Motor neuron (in vitro differentiated cells): Measurements from ENCODE around the gene IRF2. TPM values are rescaled to one million over a fixed set of nuclear protein-coding genes. Genes with fewer than 3 reads are reported as not detected.
"Not testable (repeated sequence)": the region's sequence is repeated elsewhere in the genome, so short reads cannot be mapped to it uniquely, and the experiment has no call there.

Source experiments
- ATAC-seq, 8 experiments: fragments of 200-7000 bp; cut with Tn5 transposase; replicated peaks in 6 of 8; 2 replicates each; pipeline ENCODE4 v1.8.0; 2021; ENCODE audit warnings: mild to moderate bottlenecking in 8 of 8, moderate library complexity in 8 of 8
- H3K27ac ChIP-seq, 2 donors: fragments of 250-450 bp; sonication (Bioruptor Pico); 2 replicates each; pipeline ENCODE4 v1.9.0; 2021; ENCODE audit warnings: antibody characterized with exemption in 2 of 2, mild to moderate bottlenecking in 2 of 2, moderate library complexity in 1 of 2
- H3K4me1 ChIP-seq, 2 donors: fragments of 250-450 bp; sonication (Bioruptor Pico); replicated peaks in 1 of 2; 2 replicates each; pipeline ENCODE4 v1.6.1; 2021; ENCODE audit warnings: antibody characterized with exemption in 2 of 2, mild to moderate bottlenecking in 2 of 2, moderate library complexity in 1 of 2
- H3K4me3 ChIP-seq, 5 donors: fragments of 250-450 bp; sonication (Bioruptor Pico); 2 replicates each; pipeline ENCODE4 v1.9.0; 2021; ENCODE audit warnings: antibody characterized with exemption in 5 of 5, mild to moderate bottlenecking in 5 of 5, moderate library complexity in 4 of 5
- WGBS, 10 experiments: fragments of 450-650 bp; shearing (Covaris generic); methylation state at CpG; one replicate each; pipeline ENCODE4 v1.0.0; 2022; 5-methylcytosine and 5-hydroxymethylcytosine counted together
- in situ Hi-C, 9 experiments: fragments of 400-800 bp; cut with MboI; loops; one replicate each; pipeline ENCODE4 v1.15.0; 2021; ENCODE audit warnings: low sequenced_read_pairs in 9 of 9, low pct_unique_long_range_greater_than_20kb in 2 of 9; ENCODE audit not compliant: unreplicated experiment in 9 of 9
- total RNA-seq, 8 experiments: library from RNA; unstranded; fragments of 300-600 nt; gene quantifications; 2 replicates each; pipeline versions ENCODE4 v1.2.3 to v1.2.4, GENCODE V29; 2022

IRF2 gene
- total RNA-seq, 8 experiments from 2014 or later: 6.3 to 36.7 (median 15.3) TPM

GRCh38 chr4:184342167-184342856 lies 132.0 kb downstream of the IRF2 start:
- Histone ChIP-seq H3K4me1 (peaks cover 6 to 11% of the 10 kb centered on the region in 2 donors), H3K4me3 (no peak overlapping the region), H3K27ac (no peak overlapping the region)
- WGBS, 10 experiments: 86 to 95% (median 90%) methylated on average over 2 to 6 of the region's 6 CpGs; no CpG with 5 or more reads in 2 of the 10 experiments
- no peak for ATAC-seq
- in situ Hi-C loops: no loop called here

- H3K27ac ChIP-seq, H3K4me1 ChIP-seq, in situ Hi-C loops, H3K4me3 ChIP-seq: not testable (repeated sequence)
- WGBS, 10 experiments: 71 to 100% (median 95%) methylated on average over 1 to 5 of the region's 5 CpGs; no CpG with 5 or more reads in 2 of the 10 experiments
- peak in 3 of 8 experiments; percentile 12 to 21 (median 17) for ATAC-seq
These were observed 134.8 kb downstream of the IRF2 start for GRCh38 chr4:184339398-184340193.

GRCh38 chr4:184337907-184338306 lies 136.4 kb downstream of the IRF2 start:
- ATAC-seq: no peak
- WGBS, 10 experiments: 0 to 100% (median 40%) methylated on average over 1 of the region's 1 CpG; no CpG with 5 or more reads in 7 of the 10 experiments
- in situ Hi-C loops: no loop called here
- no peak overlapping the region for H3K27ac ChIP-seq
- no peaks in the 10 kb centered on the region for H3K4me1 ChIP-seq
- H3K4me3 ChIP-seq: no peak overlapping the region

Other genes with a start within 250 kb of the IRF2 start
- 10 to 100 TPM; 20.6 to 55.3 (median 37.6) TPM for gene CASP3, start 174.9 kb upstream of the IRF2 start, total RNA-seq
- gene PRIMPOL, start 175.2 kb upstream of the IRF2 start, total RNA-seq: 10 to 100 TPM in 6 of 8 experiments, 1 to 10 TPM in 2; 9.0 to 24.8 (median 13.8) TPM